ENCODE results near the gene ZNF654. TPM values are rescaled to one million over a fixed set of nuclear protein-coding genes. Genes with fewer than 3 reads are reported as not detected.
"Not testable (repeated sequence)": the region's sequence is repeated elsewhere in the genome, so short reads cannot be mapped to it uniquely, and the experiment has no call there.

The ZNF654 gene
- total RNA-seq, 1 experiment from 2014 or later: 12.9 TPM

GRCh38 chr3:88117683-88118082 lies 58.6 kb downstream of the ZNF654 start:
- DNase-seq: no peak
- CTCF ChIA-PET: no interaction called here
- Mint-ChIP-seq H3K4me1 (ENCODE audit: low read depth, unreplicated experiment) (no peaks in the 10 kb centered on the region), H3K27me3 (ENCODE audit: unreplicated experiment) (no peaks in the 10 kb centered on the region), H3K4me3 (ENCODE audit: low read depth, unreplicated experiment) (no peak overlapping the region), H3K9me3 (ENCODE audit: low read depth, unreplicated experiment) (no peaks in the 10 kb centered on the region), H3K27ac (ENCODE audit: unreplicated experiment) (no peak overlapping the region), H3K36me3 (ENCODE audit: insufficient read depth, unreplicated experiment) (peaks cover 6% of the 10 kb centered on the region)
- intact Hi-C loops (cut with micrococcal nuclease; ENCODE audit: unreplicated experiment): no loop called here
- no TSS peak for BruUV-seq (replicated peaks)
- no peak for TF ChIP-seq CTCF (IDR thresholded peaks at IDR 0.05; ENCODE audit: unreplicated experiment)

GRCh38 chr3:88118603-88119002 lies 59.5 kb downstream of the ZNF654 start:
- intact Hi-C loops (cut with micrococcal nuclease; ENCODE audit: unreplicated experiment); H3K4me1 Mint-ChIP-seq (ENCODE audit: low read depth, unreplicated experiment); BruUV-seq (replicated peaks); DNase-seq; H3K27me3 Mint-ChIP-seq (ENCODE audit: unreplicated experiment); H3K36me3 Mint-ChIP-seq (ENCODE audit: insufficient read depth, unreplicated experiment); H3K27ac Mint-ChIP-seq (ENCODE audit: unreplicated experiment); H3K9me3 Mint-ChIP-seq (ENCODE audit: low read depth, unreplicated experiment); H3K4me3 Mint-ChIP-seq (ENCODE audit: low read depth, unreplicated experiment): not testable (repeated sequence)
- CTCF ChIA-PET: interaction anchor here (0.6 kb wide), 1 partner anchor 12 kb away, joined by 4 read pairs; no protein-coding TSS in a partner anchor

GRCh38 chr3:88123526-88123925 lies 64.5 kb downstream of the ZNF654 start:
- Mint-ChIP-seq H3K27ac (ENCODE audit: unreplicated experiment) (no peak overlapping the region), H3K4me3 (ENCODE audit: low read depth, unreplicated experiment) (no peak overlapping the region), H3K27me3 (ENCODE audit: unreplicated experiment) (no peaks in the 10 kb centered on the region), H3K36me3 (ENCODE audit: insufficient read depth, unreplicated experiment) (peaks cover 6% of the 10 kb centered on the region), H3K4me1 (ENCODE audit: low read depth, unreplicated experiment) (peaks cover 9% of the 10 kb centered on the region), H3K9me3 (ENCODE audit: low read depth, unreplicated experiment) (no peaks in the 10 kb centered on the region)
- CTCF ChIA-PET: interaction anchor here (1.5 kb wide), 1 partner anchor 10 kb away, joined by 3 read pairs; no protein-coding TSS in a partner anchor
- BruUV-seq (replicated peaks): no TSS peak
- intact Hi-C loops (cut with micrococcal nuclease; ENCODE audit: unreplicated experiment): no loop called here
- TF ChIP-seq CTCF (IDR thresholded peaks at IDR 0.05; ENCODE audit: unreplicated experiment): no peak
- no peak for DNase-seq

- DNase-seq: no peak
- H3K9me3 Mint-ChIP-seq (ENCODE audit: low read depth, unreplicated experiment): no peaks in the 10 kb centered on the region
- H3K4me3 Mint-ChIP-seq (ENCODE audit: low read depth, unreplicated experiment): no peak overlapping the region
- intact Hi-C loops (cut with micrococcal nuclease; ENCODE audit: unreplicated experiment): no loop called here
- TF ChIP-seq CTCF (IDR thresholded peaks at IDR 0.05; ENCODE audit: unreplicated experiment): no peak
- H3K4me1 Mint-ChIP-seq (ENCODE audit: low read depth, unreplicated experiment): peaks cover 9% of the 10 kb centered on the region
- no peaks in the 10 kb centered on the region for H3K27me3 Mint-ChIP-seq (ENCODE audit: unreplicated experiment)
- no TSS peak for BruUV-seq (replicated peaks)
- peaks cover 5% of the 10 kb centered on the region for H3K36me3 Mint-ChIP-seq (ENCODE audit: insufficient read depth, unreplicated experiment)
- CTCF ChIA-PET: no interaction called here
- no peak overlapping the region for H3K27ac Mint-ChIP-seq (ENCODE audit: unreplicated experiment)
Measured at GRCh38 chr3:88131695-88132094, 72.6 kb downstream of the ZNF654 start.

- Mint-ChIP-seq H3K4me1 (ENCODE audit: low read depth, unreplicated experiment) (no peaks in the 10 kb centered on the region), H3K9me3 (ENCODE audit: low read depth, unreplicated experiment) (no peaks in the 10 kb centered on the region), H3K36me3 (ENCODE audit: insufficient read depth, unreplicated experiment) (peaks cover 5% of the 10 kb centered on the region), H3K27ac (ENCODE audit: unreplicated experiment) (no peak overlapping the region), H3K27me3 (ENCODE audit: unreplicated experiment) (no peaks in the 10 kb centered on the region), H3K4me3 (ENCODE audit: low read depth, unreplicated experiment) (no peak overlapping the region)
- CTCF ChIA-PET: no interaction called here
- DNase-seq: no peak
- intact Hi-C loops (cut with micrococcal nuclease; ENCODE audit: unreplicated experiment): no loop called here
- TF ChIP-seq CTCF (IDR thresholded peaks at IDR 0.05; ENCODE audit: unreplicated experiment): no peak
- BruUV-seq (replicated peaks): no TSS peak
Measured at GRCh38 chr3:88132894-88133293, 73.8 kb downstream of the ZNF654 start.

Data from Calu3 (cell line).